K562 (cell line): Measurements from ENCODE around the gene RBM26. TPM values are rescaled to one million over a fixed set of nuclear protein-coding genes. Genes with fewer than 3 reads are reported as not detected.

Experiments used
- ATAC-seq: fragments of 200-7000 bp; cut with Tn5 transposase; 3 replicates; pipeline ENCODE4 v1.9.1; 2020; ENCODE audit warnings: moderate library complexity
- BruUV-seq: library from RNA; stranded (reverse); fragments of 400-500 nt; replicated peaks from 2 replicates; lab custom pipeline; 2021; lab: Mats Ljungman, UMichigan
- CTCF ChIA-PET: fragments of 300-600 bp; formaldehyde crosslinking; extraction: SDS; loops from one replicate; lab custom pipeline; 2021; ENCODE audit warnings: low intra/inter-chr PET ratio; lab: Yijun Ruan, JAX
- POLR2A ChIA-PET: fragments of 300-600, 350-650 bp; sonication (Branson Sonifier 250); formaldehyde crosslinking; extraction: SDS; loops from one replicate; lab custom pipeline; 2021; ENCODE audit warnings: antibody characterized with exemption, inconsistent platforms; lab: Yijun Ruan, JAX
- DNase-seq, 4 experiments: peaks; one replicate each; pipeline versions ENCODE4 v3.0.0 to v3.0.0-alpha.2; 2011 to 2018; ENCODE audit warnings: low spot score in 3 of 4, mixed read lengths in 3 of 4; ENCODE audit errors: extremely low read depth in 1 of 4
- FAIRE-seq: peaks from 2 replicates; lab custom pipeline; 2011; peaks lifted over from hg19 to GRCh38; lab: Jason Lieb, UNC
- H2AFZ ChIP-seq: 2 replicates; pipeline ENCODE4 v1.6.0; 2011; ENCODE audit warnings: low read depth, low read length, control low read depth, inconsistent platforms
- H3K27ac ChIP-seq: fragments of 200-600 bp; 3 replicates; pipeline ENCODE4 v1.8.0; 2011; ENCODE audit warnings: low read depth, mild to moderate bottlenecking, control low read depth, inconsistent platforms, low read length, moderate library complexity, mixed read lengths; ENCODE audit errors: extremely low read depth
- H3K27me3 ChIP-seq, 2 experiments: fragments of 300-600 bp in 1 of 2; 2 replicates in 1 of 2; 3 replicates in 1 of 2; pipeline versions ENCODE4 v1.6.0 to v1.8.0; 2011; ENCODE audit warnings: inconsistent platforms in 2 of 2, low read length in 2 of 2, mild to moderate bottlenecking in 1 of 2, mixed read lengths in 1 of 2, moderate library complexity in 1 of 2; ENCODE audit not compliant: control insufficient read depth in 2 of 2, insufficient read depth in 2 of 2
- H3K36me3 ChIP-seq: fragments of 300-600 bp; 3 replicates; pipeline ENCODE4 v1.8.0; 2011; ENCODE audit warnings: mild to moderate bottlenecking, low read length, inconsistent platforms; ENCODE audit not compliant: control insufficient read depth, insufficient read depth
- H3K4me1 ChIP-seq, 2 experiments: fragments of 200-600 bp in 1 of 2; replicated peaks in 1 of 2; 2 replicates in 1 of 2; 3 replicates in 1 of 2; pipeline versions ENCODE4 v1.5.1 to v1.8.0; 2011; ENCODE audit warnings: inconsistent platforms in 2 of 2, low read length in 2 of 2, mild to moderate bottlenecking in 1 of 2, mixed read lengths in 1 of 2, moderate library complexity in 1 of 2; ENCODE audit not compliant: control insufficient read depth in 2 of 2, insufficient read depth in 2 of 2
- H3K4me2 ChIP-seq: 2 replicates; pipeline ENCODE4 v1.6.1; 2011; ENCODE audit warnings: low read length, control low read depth, inconsistent platforms, mixed read lengths; ENCODE audit not compliant: insufficient read depth
- H3K4me3 ChIP-seq: fragments of 200-600 bp; sonication (generic), shearing (Covaris generic); 2 replicates; pipeline ENCODE4 v1.5.1; 2016; ENCODE audit warnings: control low read depth, inconsistent platforms
- H3K79me2 ChIP-seq: fragments of 200-600 bp; 3 replicates; pipeline ENCODE4 v1.8.0; 2011; ENCODE audit warnings: low read length, inconsistent platforms; ENCODE audit not compliant: control insufficient read depth, insufficient read depth
- H3K9ac ChIP-seq, 2 experiments: 2 replicates each; pipeline versions ENCODE4 v1.6.0 to v1.6.1; 2011; ENCODE audit warnings: low read depth in 2 of 2, low read length in 2 of 2, control low read depth in 1 of 2, inconsistent platforms in 1 of 2, mild to moderate bottlenecking in 1 of 2, mixed read lengths in 1 of 2; ENCODE audit not compliant: insufficient read depth in 1 of 2
- H3K9me1 ChIP-seq: one replicate; pipeline ENCODE4 v1.6.0; 2011; ENCODE audit warnings: inconsistent platforms, mild to moderate bottlenecking, low read length, moderate library complexity; ENCODE audit not compliant: control insufficient read depth, insufficient read depth
- H3K9me3 ChIP-seq: replicated peaks from 2 replicates; pipeline ENCODE4 v1.5.1; 2011; ENCODE audit warnings: low read depth, low read length, inconsistent platforms; ENCODE audit not compliant: control insufficient read depth, insufficient read depth
- H4K20me1 ChIP-seq: replicated peaks from 2 replicates; pipeline ENCODE4 v1.6.1; 2011; ENCODE audit warnings: low read length, inconsistent platforms, mixed read lengths; ENCODE audit not compliant: control insufficient read depth, insufficient read depth
- BRD4 ChIP-seq: fragments of 200-600 bp; sonication (generic); IDR thresholded peaks from 2 replicates; pipeline ENCODE4 v1.6.1; 2017; ENCODE audit warnings: inconsistent platforms
- DMBX1 ChIP-seq: fragments of 250-450 bp; sonication (Bioruptor Pico); IDR thresholded peaks from 2 replicates; pipeline ENCODE4 v1.8.0; 2022; ENCODE audit warnings: inconsistent platforms, mild to moderate bottlenecking, moderate library complexity, borderline replicate concordance
- ETV6 ChIP-seq, 3 experiments: fragments of 150-350 bp in 1 of 3; sonication (generic) in 1 of 3; formaldehyde crosslinking in 1 of 3; IDR thresholded peaks; 2 replicates each; pipeline versions ENCODE4 v1.6.1 to v1.8.0; 2014 to 2022; ENCODE audit warnings: borderline replicate concordance in 2 of 3, low read depth in 2 of 3, antibody characterized with exemption in 1 of 3, low read length in 1 of 3, mild to moderate bottlenecking in 1 of 3, missing genetic modification reagents in 1 of 3
- MED1 ChIP-seq: sonication (generic); formaldehyde crosslinking; IDR thresholded peaks from 2 replicates; pipeline ENCODE4 v1.8.1; 2023; ENCODE audit warnings: missing genetic modification reagents, borderline replicate concordance
- MTA1 ChIP-seq: fragments of 450-650 bp; IDR thresholded peaks from 2 replicates; pipeline ENCODE4 v1.6.1; 2017; ENCODE audit warnings: borderline replicate concordance
- NCOR1 ChIP-seq: fragments of 450-650 bp; IDR thresholded peaks from 2 replicates; pipeline ENCODE4 v1.6.1; 2016; ENCODE audit warnings: mild to moderate bottlenecking, moderate library complexity
- PURB ChIP-seq: sonication (generic); formaldehyde crosslinking; IDR thresholded peaks from 2 replicates; pipeline ENCODE4 v1.9.0; 2021; ENCODE audit warnings: low read depth, mild to moderate bottlenecking, missing genetic modification reagents
- TEAD2 ChIP-seq: fragments of 450-650 bp; IDR thresholded peaks from 2 replicates; pipeline ENCODE4 v1.6.1; 2016; ENCODE audit warnings: missing genetic modification characterization, control low read depth, missing compliant biosample characterization
- TFAM ChIP-seq: fragments of 250-450 bp; sonication (Bioruptor Pico); conservative IDR thresholded peaks from 2 replicates; pipeline ENCODE4 v1.5.0; 2021; ENCODE audit warnings: mild to moderate bottlenecking, moderate library complexity
- ZKSCAN3 ChIP-seq: fragments of 250-450 bp; sonication (Bioruptor Pico); IDR thresholded peaks from 2 replicates; pipeline ENCODE4 v1.4.0; 2020
- ZNF133 ChIP-seq: fragments of 250-450 bp; sonication (Bioruptor Pico); IDR thresholded peaks from 2 replicates; pipeline ENCODE4 v1.4.0; 2020; ENCODE audit warnings: mild to moderate bottlenecking
- ZNF143 ChIP-seq: sonication (generic); formaldehyde crosslinking; IDR thresholded peaks from 2 replicates; pipeline ENCODE4 v1.9.0; 2022; ENCODE audit warnings: mild to moderate bottlenecking, missing genetic modification reagents
- ZNF316 ChIP-seq: fragments of 450-650 bp; IDR thresholded peaks from 2 replicates; pipeline ENCODE4 v1.6.1; 2016
- ZNF586 ChIP-seq: fragments of 450-650 bp; formaldehyde crosslinking; conservative IDR thresholded peaks from 2 replicates; pipeline ENCODE4 v1.4.0; 2020; ENCODE audit warnings: mild to moderate bottlenecking, moderate library complexity
- WGBS: fragments of 100-300 bp; shearing (Covaris generic); methylation state at CpG from one replicate; pipeline ENCODE4 v1.1.6; 2016; ENCODE audit warnings: low coverage, mixed read lengths; ENCODE audit not compliant: insufficient coverage; ENCODE audit errors: missing lambda C conversion rate; 5-methylcytosine and 5-hydroxymethylcytosine counted together
- in situ Hi-C: fragments of 300-500 bp; cut with MboI; formaldehyde crosslinking; loops from 4 replicates; pipeline ENCODE4 v1.15.0; 2018; ENCODE audit warnings: inconsistent platforms, mixed read lengths
- intact Hi-C: fragments of 100-400 bp; cut with micrococcal nuclease; formaldehyde crosslinking; loops from 2 replicates; pipeline ENCODE4 v1.14.2; 2022
- polyA plus RNA-seq, 8 experiments: library from polyadenylated mRNA; depleted of rRNA in 4 of 8; stranded (reverse) in 5 of 8; unstranded in 3 of 8; fragments of >200 nt; fragmentation: Nextera tagmentation in 2 of 8; fragmentation: Illumina TruSeq in 1 of 8; extraction: Ambion mirVana in 2 of 8; extraction: Trizol in 1 of 8; gene quantifications; 2 replicates each; pipeline versions ENCODE4 v1.2.1 to v1.2.3, GENCODE V29; 2011 to 2014; ENCODE audit warnings: inconsistent platforms in 1 of 8, missing spikeins in 1 of 8
- total RNA-seq, 7 experiments: library from RNA; depleted of rRNA in 6 of 7; stranded (reverse); fragments of >200 nt in 6 of 7; fragmentation: Illumina TruSeq in 2 of 7; extraction: Trizol in 2 of 7; gene quantifications; 2 replicates each; pipeline versions ENCODE4 v1.2.1 to v1.2.3, GENCODE V29; 2011 to 2021; ENCODE audit warnings: low replicate concordance in 1 of 7
- TF ChIP-seq, protein P1 (sequence below): fragments of 450-650 bp; IDR thresholded peaks from 2 replicates; pipeline ENCODE4 v1.6.1; 2018; ENCODE audit not compliant: partially characterized antibody
- TF ChIP-seq, protein P2 (sequence below): fragments of 450-650 bp; IDR thresholded peaks from 2 replicates; pipeline ENCODE4 v1.6.1; 2016

Gene RBM26
- total and polyA plus RNA-seq, 9 of the 15 experiments (the other 6 are each of a cell fraction or from before 2014, with no cell fraction given) = 10.0 to 42.4 (median 26.4) TPM

DNA sequence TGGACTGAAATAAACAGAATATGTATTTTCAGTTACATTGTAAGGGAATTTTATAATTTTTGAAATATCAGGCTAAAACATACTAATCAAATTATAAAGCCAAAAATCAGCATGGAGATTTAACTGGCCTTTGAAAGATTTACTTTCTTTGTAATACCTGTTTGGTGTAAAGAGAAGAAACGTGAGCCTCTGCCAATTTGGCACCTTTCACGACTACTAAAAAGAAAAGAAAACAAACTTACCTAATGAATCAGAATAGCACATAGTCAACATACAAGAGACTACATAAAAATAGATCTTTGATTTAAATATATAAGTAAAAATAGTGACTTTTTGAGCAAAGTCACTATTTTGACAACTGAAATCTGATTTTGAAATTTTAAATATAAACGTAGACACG is 87.4 kb downstream of the RBM26 start (continued):
- no peak for TF ChIP-seq PURB (CRISPR knock-in tag)
- TF ChIP-seq MED1 (CRISPR knock-in tag) = no peak
- TF ChIP-seq ZKSCAN3 (CRISPR knock-in tag) = no peak
- TF ChIP-seq, protein P1, sequence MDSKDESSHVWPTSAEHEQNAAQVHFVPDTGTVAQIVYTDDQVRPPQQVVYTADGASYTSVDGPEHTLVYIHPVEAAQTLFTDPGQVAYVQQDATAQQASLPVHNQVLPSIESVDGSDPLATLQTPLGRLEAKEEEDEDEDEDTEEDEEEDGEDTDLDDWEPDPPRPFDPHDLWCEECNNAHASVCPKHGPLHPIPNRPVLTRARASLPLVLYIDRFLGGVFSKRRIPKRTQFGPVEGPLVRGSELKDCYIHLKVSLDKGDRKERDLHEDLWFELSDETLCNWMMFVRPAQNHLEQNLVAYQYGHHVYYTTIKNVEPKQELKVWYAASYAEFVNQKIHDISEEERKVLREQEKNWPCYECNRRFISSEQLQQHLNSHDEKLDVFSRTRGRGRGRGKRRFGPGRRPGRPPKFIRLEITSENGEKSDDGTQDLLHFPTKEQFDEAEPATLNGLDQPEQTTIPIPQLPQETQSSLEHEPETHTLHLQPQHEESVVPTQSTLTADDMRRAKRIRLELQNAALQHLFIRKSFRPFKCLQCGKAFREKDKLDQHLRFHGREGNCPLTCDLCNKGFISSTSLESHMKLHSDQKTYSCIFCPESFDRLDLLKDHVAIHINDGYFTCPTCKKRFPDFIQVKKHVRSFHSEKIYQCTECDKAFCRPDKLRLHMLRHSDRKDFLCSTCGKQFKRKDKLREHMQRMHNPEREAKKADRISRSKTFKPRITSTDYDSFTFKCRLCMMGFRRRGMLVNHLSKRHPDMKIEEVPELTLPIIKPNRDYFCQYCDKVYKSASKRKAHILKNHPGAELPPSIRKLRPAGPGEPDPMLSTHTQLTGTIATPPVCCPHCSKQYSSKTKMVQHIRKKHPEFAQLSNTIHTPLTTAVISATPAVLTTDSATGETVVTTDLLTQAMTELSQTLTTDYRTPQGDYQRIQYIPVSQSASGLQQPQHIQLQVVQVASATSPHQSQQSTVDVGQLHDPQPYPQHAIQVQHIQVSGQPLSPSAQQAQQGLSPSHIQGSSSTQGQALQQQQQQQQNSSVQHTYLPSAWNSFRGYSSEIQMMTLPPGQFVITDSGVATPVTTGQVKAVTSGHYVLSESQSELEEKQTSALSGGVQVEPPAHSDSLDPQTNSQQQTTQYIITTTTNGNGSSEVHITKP = no peak
- TF ChIP-seq ZNF586 (CRISPR knock-in tag) = no peak
- TF ChIP-seq, all 486 proteins: peak for 0

DNA sequence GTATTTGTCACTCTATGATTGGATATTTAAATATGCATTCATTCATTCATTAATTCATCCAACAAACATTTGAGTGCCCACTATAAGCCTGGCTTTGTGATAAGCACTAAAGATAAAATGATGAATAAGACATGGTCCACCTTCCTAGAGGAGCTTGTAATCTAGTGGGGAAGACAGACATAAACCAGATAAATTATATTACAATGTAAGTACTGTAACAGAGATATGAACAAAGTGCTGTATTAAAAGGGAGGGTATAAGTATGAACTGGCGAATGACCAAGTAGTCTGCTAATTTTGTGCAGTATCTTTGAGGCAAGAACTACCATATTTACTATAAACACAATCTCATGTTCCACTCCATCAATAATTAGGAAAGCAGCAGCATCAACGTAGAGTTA is 88.2 kb downstream of the RBM26 start:
- in situ Hi-C loops (no loop called here), intact Hi-C loops (no loop called here)
- Histone ChIP-seq H2AFZ (no peak overlapping the region), H3K27me3 (no peaks in the 10 kb centered on the region), H3K36me3 (peaks cover 53% of the 10 kb centered on the region; the same call in 2 of the 3 replicates), H3K9me1 (no peaks in the 10 kb centered on the region), H3K4me3 (no peak overlapping the region), H4K20me1 (no peaks in the 10 kb centered on the region), H3K4me1 (peaks cover 0 to 2% of the 10 kb centered on the region in 2 experiments; a peak in 1 of 5 replicates), H3K9ac (no peak overlapping the region), H3K79me2 (no peaks in the 10 kb centered on the region), H3K27ac (no peak overlapping the region), H3K4me2 (no peak overlapping the region), H3K9me3 (no peaks in the 10 kb centered on the region)
- DNase-seq = no peak
- BruUV-seq = no TSS peak
- CTCF ChIA-PET = no interaction called here
- TF ChIP-seq ZNF143 = no peak
- TF ChIP-seq BRD4 = no peak
- no peak for TF ChIP-seq NCOR1
- no peak for TF ChIP-seq TFAM (CRISPR knock-in tag)
- TF ChIP-seq, protein P2, sequence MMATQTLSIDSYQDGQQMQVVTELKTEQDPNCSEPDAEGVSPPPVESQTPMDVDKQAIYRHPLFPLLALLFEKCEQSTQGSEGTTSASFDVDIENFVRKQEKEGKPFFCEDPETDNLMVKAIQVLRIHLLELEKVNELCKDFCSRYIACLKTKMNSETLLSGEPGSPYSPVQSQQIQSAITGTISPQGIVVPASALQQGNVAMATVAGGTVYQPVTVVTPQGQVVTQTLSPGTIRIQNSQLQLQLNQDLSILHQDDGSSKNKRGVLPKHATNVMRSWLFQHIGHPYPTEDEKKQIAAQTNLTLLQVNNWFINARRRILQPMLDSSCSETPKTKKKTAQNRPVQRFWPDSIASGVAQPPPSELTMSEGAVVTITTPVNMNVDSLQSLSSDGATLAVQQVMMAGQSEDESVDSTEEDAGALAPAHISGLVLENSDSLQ = no peak
- no peak for TF ChIP-seq DMBX1 (CRISPR knock-in tag)
- TF ChIP-seq ZNF316 = no peak
- TF ChIP-seq ZNF133 (CRISPR knock-in tag) = no peak
- TF ChIP-seq ETV6 (IDR thresholded peaks at IDR 0.05; ENCODE audit: borderline replicate concordance in 1 of 2, low read depth in 2 of 2, low read length in 1 of 2) = no peak
- no peak for TF ChIP-seq ETV6 (CRISPR knock-in tag; IDR thresholded peaks at IDR 0.05; ENCODE audit: borderline replicate concordance)
- TF ChIP-seq MTA1 = no peak
- TF ChIP-seq TEAD2 = no peak
- POLR2A ChIA-PET = no interaction called here
- no peak for FAIRE-seq
- ATAC-seq = no peak
- WGBS = 94% methylated on average over 2 of the region's 2 CpGs
